Neural progenitor cell (in vitro differentiated cells): ENCODE measurements around the gene DAP. TPM values are rescaled to one million over a fixed set of nuclear protein-coding genes. Genes with fewer than 3 reads are reported as not detected.

Experiments
- DNase-seq: peaks from one replicate; pipeline ENCODE4 v3.0.0-alpha.2; 2016; ENCODE audit warnings: low spot score
- H2AFZ ChIP-seq: fragments of 200-600 bp; sonication (generic); replicated peaks from 2 replicates; pipeline ENCODE4 v1.6.1; 2016; ENCODE audit warnings: antibody characterized with exemption
- H3F3A ChIP-seq: fragments of 200-600 bp; sonication (generic); 2 replicates; pipeline ENCODE4 v1.6.1; 2016; ENCODE audit warnings: antibody characterized with exemption, low read depth
- H3K27ac ChIP-seq: fragments of 200-600 bp; sonication (generic); 2 replicates; pipeline ENCODE4 v1.5.1; 2016; ENCODE audit warnings: mild to moderate bottlenecking
- H3K27me3 ChIP-seq: fragments of 200-600 bp; sonication (generic); 2 replicates; pipeline ENCODE4 v1.6.1; 2016; ENCODE audit warnings: mild to moderate bottlenecking, moderate library complexity
- H3K36me3 ChIP-seq: fragments of 200-600 bp; sonication (generic); 2 replicates; pipeline ENCODE4 v1.5.1; 2016
- H3K4me1 ChIP-seq: fragments of 200-600 bp; sonication (generic); 2 replicates; pipeline ENCODE4 v1.6.1; 2016; ENCODE audit warnings: mixed run types
- H3K4me2 ChIP-seq: fragments of 200-600 bp; sonication (generic); 2 replicates; pipeline ENCODE4 v1.6.1; 2016
- H3K4me3 ChIP-seq: fragments of 200-600 bp; sonication (generic); 2 replicates; pipeline ENCODE4 v1.5.1; 2016
- H3K79me2 ChIP-seq: fragments of 200-600 bp; sonication (generic); 2 replicates; pipeline ENCODE4 v1.6.1; 2016; ENCODE audit warnings: low read depth
- H3K9ac ChIP-seq: fragments of 200-600 bp; sonication (generic); 2 replicates; pipeline ENCODE4 v1.6.1; 2016
- H3K9me3 ChIP-seq: fragments of 200-600 bp; sonication (generic); 2 replicates; pipeline ENCODE4 v1.5.1; 2016; ENCODE audit warnings: low read depth
- H4K20me1 ChIP-seq: fragments of 200-600 bp; sonication (generic); 2 replicates; pipeline ENCODE4 v1.6.1; 2016; ENCODE audit warnings: low read depth
- H3K27ac Mint-ChIP-seq: 3 replicates; pipeline ENCODE4 v1.8.0; 2021; ENCODE audit warnings: mixed read lengths
- H3K27me3 Mint-ChIP-seq: 2 replicates; pipeline ENCODE4 v1.8.0; 2022; ENCODE audit warnings: low read depth, mild to moderate bottlenecking, inconsistent platforms, moderate library complexity, mixed read lengths; ENCODE audit not compliant: insufficient read depth
- H3K36me3 Mint-ChIP-seq: 3 replicates; pipeline ENCODE4 v1.8.0; 2021; ENCODE audit warnings: mixed read lengths
- H3K4me1 Mint-ChIP-seq: 3 replicates; pipeline ENCODE4 v1.8.0; 2021; ENCODE audit warnings: mixed read lengths
- H3K4me3 Mint-ChIP-seq: 3 replicates; pipeline ENCODE4 v1.8.0; 2021; ENCODE audit warnings: mild to moderate bottlenecking, moderate library complexity, mixed read lengths
- H3K9me3 Mint-ChIP-seq: 3 replicates; pipeline ENCODE4 v1.8.0; 2020; ENCODE audit warnings: mixed read lengths
- EZH2 ChIP-seq: fragments of 200-600 bp; sonication (generic); IDR thresholded peaks from 2 replicates; pipeline ENCODE4 v1.6.1; 2017; ENCODE audit warnings: antibody characterized with exemption, mild to moderate bottlenecking, moderate library complexity
- EZH2phosphoT487 ChIP-seq: fragments of 200-600 bp; sonication (generic); IDR thresholded peaks from 2 replicates; pipeline ENCODE4 v1.6.1; 2017; ENCODE audit warnings: antibody characterized with exemption
- total RNA-seq: library from RNA; depleted of rRNA; stranded (reverse); fragments of >200 nt; gene quantifications from 2 replicates; pipeline ENCODE4 v1.2.3, GENCODE V29; 2015; ENCODE audit warnings: low replicate concordance
- TF ChIP-seq, protein P1 (sequence below): fragments of 200-600 bp; sonication (generic); IDR thresholded peaks from 2 replicates; pipeline ENCODE4 v1.5.1; 2017; ENCODE audit warnings: antibody characterized with exemption, mild to moderate bottlenecking

Gene DAP
- total RNA-seq, 1 donor from 2014 or later: 12.2 TPM

DNA sequence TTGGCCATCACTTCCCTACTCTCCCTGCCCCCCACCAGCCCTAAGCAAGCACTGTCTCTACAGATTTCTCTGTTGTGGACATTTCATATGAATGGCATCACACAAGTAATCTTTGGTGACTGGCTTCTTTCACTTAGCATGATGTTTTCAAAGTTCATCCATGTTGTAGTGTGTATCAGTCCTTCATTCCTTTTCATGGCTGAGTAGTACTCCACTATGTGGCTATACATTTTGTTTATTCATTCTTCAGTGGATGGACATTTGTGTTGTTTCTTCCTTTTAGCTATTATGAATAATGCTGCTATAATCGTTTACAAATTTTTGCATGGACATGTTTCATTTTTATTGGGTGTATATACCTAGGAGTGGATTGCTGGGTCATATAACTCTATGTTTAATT, 84.1 kb downstream of the DAP start:
- H3K4me3 Mint-ChIP-seq: no peak overlapping the region
- H4K20me1 ChIP-seq: no peaks in the 10 kb centered on the region
- no peaks in the 10 kb centered on the region for H3K4me1 Mint-ChIP-seq

DNA sequence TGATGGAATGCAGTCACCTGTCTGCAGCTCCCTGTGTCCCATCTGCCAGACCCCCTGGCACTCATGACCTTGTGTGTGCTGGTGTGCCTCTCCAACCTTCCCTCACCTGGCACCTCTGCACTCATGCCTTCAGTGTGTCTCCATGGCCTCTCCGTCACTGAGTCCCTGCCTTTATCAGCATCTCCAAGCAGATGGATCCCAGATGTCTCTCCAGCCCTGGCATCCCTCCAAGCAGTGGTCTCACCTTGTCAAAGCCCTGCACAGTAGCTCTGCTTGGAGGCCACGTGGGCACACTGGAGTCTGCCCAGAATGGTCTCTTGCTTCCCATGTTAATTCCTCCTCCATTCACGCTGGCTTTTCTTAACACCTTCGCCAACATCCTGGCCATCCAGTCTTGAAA, 84.8 kb downstream of the DAP start:
- Histone ChIP-seq H3F3A (no peaks in the 10 kb centered on the region), H3K4me1 (no peaks in the 10 kb centered on the region), H3K79me2 (no peaks in the 10 kb centered on the region), H4K20me1 (no peaks in the 10 kb centered on the region), H3K27me3 (no peaks in the 10 kb centered on the region), H3K36me3 (no peaks in the 10 kb centered on the region), H3K4me3 (no peak overlapping the region), H2AFZ (no peak overlapping the region), H3K9me3 (no peaks in the 10 kb centered on the region), H3K9ac (no peak overlapping the region), H3K4me2 (no peak overlapping the region), H3K27ac (no peak overlapping the region)
- DNase-seq: no peak
- Mint-ChIP-seq H3K27ac (peak overlapping the region; percentile 11), H3K9me3 (peaks cover 2% of the 10 kb centered on the region), H3K4me1 (no peaks in the 10 kb centered on the region), H3K4me3 (no peak overlapping the region), H3K27me3 (peaks cover 2% of the 10 kb centered on the region), H3K36me3 (peaks cover 23% of the 10 kb centered on the region)
- TF ChIP-seq, protein P1, sequence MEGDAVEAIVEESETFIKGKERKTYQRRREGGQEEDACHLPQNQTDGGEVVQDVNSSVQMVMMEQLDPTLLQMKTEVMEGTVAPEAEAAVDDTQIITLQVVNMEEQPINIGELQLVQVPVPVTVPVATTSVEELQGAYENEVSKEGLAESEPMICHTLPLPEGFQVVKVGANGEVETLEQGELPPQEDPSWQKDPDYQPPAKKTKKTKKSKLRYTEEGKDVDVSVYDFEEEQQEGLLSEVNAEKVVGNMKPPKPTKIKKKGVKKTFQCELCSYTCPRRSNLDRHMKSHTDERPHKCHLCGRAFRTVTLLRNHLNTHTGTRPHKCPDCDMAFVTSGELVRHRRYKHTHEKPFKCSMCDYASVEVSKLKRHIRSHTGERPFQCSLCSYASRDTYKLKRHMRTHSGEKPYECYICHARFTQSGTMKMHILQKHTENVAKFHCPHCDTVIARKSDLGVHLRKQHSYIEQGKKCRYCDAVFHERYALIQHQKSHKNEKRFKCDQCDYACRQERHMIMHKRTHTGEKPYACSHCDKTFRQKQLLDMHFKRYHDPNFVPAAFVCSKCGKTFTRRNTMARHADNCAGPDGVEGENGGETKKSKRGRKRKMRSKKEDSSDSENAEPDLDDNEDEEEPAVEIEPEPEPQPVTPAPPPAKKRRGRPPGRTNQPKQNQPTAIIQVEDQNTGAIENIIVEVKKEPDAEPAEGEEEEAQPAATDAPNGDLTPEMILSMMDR: no peak
- TF ChIP-seq EZH2 (no peak), EZH2phosphoT487 (no peak)

More for the DNA sequence above, 84.1 kb downstream of the DAP start:
- Histone ChIP-seq H3K4me2 (no peak overlapping the region), H3K27me3 (no peaks in the 10 kb centered on the region), H3K4me1 (no peaks in the 10 kb centered on the region), H3K9ac (no peak overlapping the region), H3K4me3 (no peak overlapping the region), H2AFZ (no peak overlapping the region), H3K79me2 (no peaks in the 10 kb centered on the region), H3K9me3 (no peaks in the 10 kb centered on the region), H3K36me3 (no peaks in the 10 kb centered on the region), H3K27ac (no peak overlapping the region), H3F3A (no peaks in the 10 kb centered on the region)
- TF ChIP-seq EZH2phosphoT487: no peak
- TF ChIP-seq EZH2: no peak
- TF ChIP-seq, protein P1: no peak
- Mint-ChIP-seq H3K27ac (no peak overlapping the region), H3K36me3 (peaks cover 23% of the 10 kb centered on the region), H3K27me3 (peaks cover 2% of the 10 kb centered on the region), H3K9me3 (peaks cover 2% of the 10 kb centered on the region)
- no peak for DNase-seq

DNA sequence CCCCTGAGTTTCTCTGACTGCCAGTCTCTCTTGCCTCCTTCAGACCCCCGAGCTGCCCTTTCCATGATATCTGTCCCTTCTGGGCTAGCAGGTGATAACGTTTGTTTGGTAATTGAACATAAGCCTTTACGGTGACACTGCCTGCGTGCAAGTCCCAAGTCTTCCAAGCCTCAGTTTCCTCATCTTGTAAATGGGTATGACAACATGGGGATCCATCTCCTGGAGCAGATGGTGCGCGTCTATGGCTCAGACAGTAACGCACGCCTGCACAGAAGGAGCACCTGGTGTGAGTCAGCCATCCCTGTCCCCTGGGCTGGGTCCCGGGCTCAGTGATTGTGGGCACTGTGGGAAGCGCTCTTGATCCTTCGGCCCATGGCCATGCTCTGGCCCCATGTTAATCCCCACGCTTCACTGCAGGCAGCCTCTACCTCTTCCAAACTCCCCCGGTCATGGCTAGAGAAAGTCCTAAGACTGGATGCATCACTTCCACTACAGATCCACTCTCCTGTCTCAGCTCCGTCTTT, 85.8 kb downstream of the DAP start:
- H3K9me3 Mint-ChIP-seq: peaks cover 2% of the 10 kb centered on the region
- H3K4me3 ChIP-seq: no peak overlapping the region
- no peaks in the 10 kb centered on the region for H3K79me2 ChIP-seq
- no peaks in the 10 kb centered on the region for H3K4me1 Mint-ChIP-seq
- H3K4me3 Mint-ChIP-seq: no peak overlapping the region
- no peaks in the 10 kb centered on the region for H3K4me1 ChIP-seq
- DNase-seq: no peak
- H3K27me3 ChIP-seq: no peaks in the 10 kb centered on the region
- no peaks in the 10 kb centered on the region for H3K36me3 ChIP-seq
- peaks cover 19% of the 10 kb centered on the region for H3K36me3 Mint-ChIP-seq
- no peak overlapping the region for H3K9ac ChIP-seq
- H2AFZ ChIP-seq: no peak overlapping the region
- TF ChIP-seq, protein P1: no peak
- no peak for TF ChIP-seq EZH2phosphoT487
- no peak overlapping the region for H3K27ac ChIP-seq
- H3K4me2 ChIP-seq: no peak overlapping the region
- H4K20me1 ChIP-seq: no peaks in the 10 kb centered on the region
- H3F3A ChIP-seq: no peaks in the 10 kb centered on the region
- H3K27ac Mint-ChIP-seq: no peak overlapping the region
- H3K9me3 ChIP-seq: no peaks in the 10 kb centered on the region
- H3K27me3 Mint-ChIP-seq: peaks cover 2% of the 10 kb centered on the region
